BJ (cell line): Measurements from ENCODE around the gene P2RX7. TPM values are rescaled to one million over a fixed set of nuclear protein-coding genes. Genes with fewer than 3 reads are reported as not detected.
"Not testable (repeated sequence)": the region's sequence is repeated elsewhere in the genome, so short reads cannot be mapped to it uniquely, and the experiment has no call there.

Experiments
- CTCF ChIA-PET: fragments of 350-600 bp; formaldehyde crosslinking; extraction: SDS; loops from one replicate; lab custom pipeline; 2021; ENCODE audit warnings: antibody characterized with exemption, inconsistent platforms; lab: Yijun Ruan, JAX
- POLR2A ChIA-PET: fragments of 300-600 bp; sonication (Branson Sonifier 250); formaldehyde crosslinking; extraction: SDS; loops from one replicate; lab custom pipeline; 2021; ENCODE audit warnings: antibody characterized with exemption; lab: Charles Lee
- DNase-seq: peaks from one replicate; pipeline ENCODE4 v3.0.0-alpha.2; 2011; ENCODE audit warnings: low read depth
- H3K27me3 ChIP-seq: 2 replicates; pipeline ENCODE4 v1.6.0; 2011; ENCODE audit warnings: low read length; ENCODE audit not compliant: control insufficient read depth, insufficient read depth
- H3K36me3 ChIP-seq: 2 replicates; pipeline ENCODE4 v1.5.1; 2011; ENCODE audit warnings: low read length; ENCODE audit not compliant: control insufficient read depth, insufficient read depth
- H3K4me3 ChIP-seq: 2 replicates; pipeline ENCODE4 v1.5.1; 2011; ENCODE audit warnings: low read depth, mild to moderate bottlenecking, control low read depth, low read length
- CTCF ChIP-seq: IDR thresholded peaks from 2 replicates; pipeline ENCODE4 v1.5.1; 2011; ENCODE audit warnings: low read depth, mild to moderate bottlenecking, control low read depth, inconsistent platforms, low read length, moderate library complexity; ENCODE audit not compliant: insufficient read depth
- polyA plus RNA-seq: library from polyadenylated mRNA; depleted of rRNA; stranded (reverse); fragments of >200 nt; gene quantifications from 2 replicates; pipeline ENCODE4 v1.2.3, GENCODE V29; 2011

Gene P2RX7
- polyA plus RNA-seq, 1 experiment: 0.20 TPM

GRCh38 chr12:121156365-121156764, 23.7 kb downstream of the P2RX7 start:
- peaks cover 8% of the 10 kb centered on the region for H3K27me3 ChIP-seq
- no peak overlapping the region for H3K4me3 ChIP-seq
- CTCF ChIA-PET: interaction anchor here (1.1 kb wide), 1 partner anchor 75 kb away, joined by 3 read pairs; no protein-coding TSS in a partner anchor
- POLR2A ChIA-PET: no interaction called here
- no peak for TF ChIP-seq CTCF
- no peaks in the 10 kb centered on the region for H3K36me3 ChIP-seq
- DNase-seq: no peak

GRCh38 chr12:121158085-121158484, 25.4 kb downstream of the P2RX7 start:
- ChIA-PET POLR2A (no interaction called here), CTCF (interaction anchor here (1.2 kb wide), 1 partner anchor 48 kb away, joined by 3 read pairs; no protein-coding TSS in a partner anchor)
- H3K27me3 ChIP-seq: peaks cover 8% of the 10 kb centered on the region
- no peak for DNase-seq
- TF ChIP-seq CTCF: no peak
- H3K4me3 ChIP-seq: no peak overlapping the region
- H3K36me3 ChIP-seq: no peaks in the 10 kb centered on the region

- H3K27me3 ChIP-seq, H3K36me3 ChIP-seq, POLR2A ChIA-PET, H3K4me3 ChIP-seq, DNase-seq: not testable (repeated sequence)
- CTCF ChIA-PET: interaction anchor here (1.2 kb wide), 1 partner anchor 49 kb away, joined by 3 read pairs; no protein-coding TSS in a partner anchor
These were observed 26.2 kb downstream of the P2RX7 start for GRCh38 chr12:121158728-121159351.

- peaks cover 7% of the 10 kb centered on the region for H3K27me3 ChIP-seq
- CTCF ChIA-PET: no interaction called here
These were observed 27.0 kb downstream of the P2RX7 start for GRCh38 chr12:121159467-121160307.

GRCh38 chr12:121162384-121162783, 29.7 kb downstream of the P2RX7 start:
- Histone ChIP-seq H3K36me3 (no peaks in the 10 kb centered on the region), H3K4me3 (no peak overlapping the region), H3K27me3 (peaks cover 2% of the 10 kb centered on the region; the same call in 1 of the 2 replicates)
- no peak for TF ChIP-seq CTCF
- ChIA-PET POLR2A (no interaction called here), CTCF (no interaction called here)
- DNase-seq: no peak

More at GRCh38 chr12:121159467-121160307, 27.0 kb downstream of the P2RX7 start:
- no peak overlapping the region for H3K4me3 ChIP-seq
- no peak for TF ChIP-seq CTCF
- no peak for DNase-seq
- POLR2A ChIA-PET: no interaction called here
- H3K36me3 ChIP-seq: no peaks in the 10 kb centered on the region
